ENCODE results near the gene ZNF23.

ZNF23 gene

GRCh38 chr16:71425746-71426068, 36.3 kb downstream of the ZNF23 start:
- no peak for DNase-seq

- DNase-seq = no peak
Measured at GRCh38 chr16:71424626-71425025, 37.4 kb downstream of the ZNF23 start.

GRCh38 chr16:71423865-71424264, 38.2 kb downstream of the ZNF23 start:
- DNase-seq = no peak

DNA sequence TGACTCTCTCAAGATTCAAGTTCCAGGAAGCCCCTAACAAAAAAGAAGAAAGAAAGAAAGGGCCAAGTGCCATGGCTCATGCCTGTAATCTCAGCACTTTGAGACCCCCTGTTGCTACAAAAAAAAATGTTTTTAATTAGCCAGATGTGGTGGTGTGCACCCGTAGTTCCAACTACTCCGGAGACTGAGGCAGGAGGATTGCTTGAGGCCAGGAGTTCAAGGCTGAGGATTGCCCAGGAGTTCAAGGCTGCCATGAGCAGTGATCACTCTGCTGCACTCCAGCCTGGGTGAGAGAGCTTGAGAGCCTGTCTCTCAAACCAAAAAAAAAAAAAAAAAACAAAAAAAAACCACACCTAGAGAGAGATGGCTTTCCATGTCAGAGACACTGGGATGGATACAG, 39.0 kb downstream of the ZNF23 start:
- no peak for DNase-seq

GRCh38 chr16:71421911-71422310, 40.1 kb downstream of the ZNF23 start:
- peak in 1 of 2 experiments; percentile 10 for DNase-seq

- no peak for DNase-seq
Measured at GRCh38 chr16:71414038-71414437, 48.0 kb downstream of the ZNF23 start.

GRCh38 chr16:71413341-71413740, 48.7 kb downstream of the ZNF23 start:
- DNase-seq = no peak

- peak in 1 of 2 experiments; percentile 50 for DNase-seq
Measured at GRCh38 chr16:71412270-71413160, 49.5 kb downstream of the ZNF23 start.

GRCh38 chr16:71410146-71410545, 51.9 kb downstream of the ZNF23 start:
- no peak for DNase-seq

DNA sequence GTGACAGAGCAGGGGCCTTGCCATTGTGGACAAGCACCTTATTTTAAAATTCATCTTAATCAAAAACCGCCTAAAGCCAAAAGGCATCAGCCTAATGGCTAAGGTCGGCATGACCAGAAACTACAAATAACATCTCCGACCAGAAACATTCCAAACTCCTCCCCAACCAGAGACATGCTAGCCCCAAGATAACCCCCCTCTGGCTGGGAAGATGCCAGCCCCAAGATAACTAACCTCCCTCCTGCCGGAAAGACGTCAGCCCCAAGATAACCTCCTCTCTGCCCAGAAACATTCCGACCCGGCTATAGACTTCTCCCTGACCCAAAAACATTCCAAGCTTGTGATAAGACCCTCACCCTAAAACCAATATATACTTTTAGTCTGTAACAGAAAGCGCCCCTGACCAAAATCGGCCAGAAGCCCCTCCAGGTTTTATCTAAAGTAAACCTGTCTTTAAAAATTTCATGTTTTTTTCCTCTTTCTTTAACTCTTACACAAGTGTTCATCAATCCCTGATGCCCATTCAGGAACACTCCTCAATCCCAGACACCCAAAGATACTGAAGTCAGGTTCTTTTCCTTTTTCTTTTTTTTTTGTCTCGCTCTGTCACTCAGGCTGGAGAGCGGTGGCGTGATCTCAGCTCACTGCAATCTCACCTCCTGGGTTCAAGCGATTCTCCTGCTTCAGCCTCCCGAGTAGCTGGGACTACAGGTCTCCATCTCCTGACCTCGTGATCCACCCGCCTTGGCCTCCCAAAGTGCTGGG, 52.9 kb downstream of the ZNF23 start:
- DNase-seq = no peak

DNA sequence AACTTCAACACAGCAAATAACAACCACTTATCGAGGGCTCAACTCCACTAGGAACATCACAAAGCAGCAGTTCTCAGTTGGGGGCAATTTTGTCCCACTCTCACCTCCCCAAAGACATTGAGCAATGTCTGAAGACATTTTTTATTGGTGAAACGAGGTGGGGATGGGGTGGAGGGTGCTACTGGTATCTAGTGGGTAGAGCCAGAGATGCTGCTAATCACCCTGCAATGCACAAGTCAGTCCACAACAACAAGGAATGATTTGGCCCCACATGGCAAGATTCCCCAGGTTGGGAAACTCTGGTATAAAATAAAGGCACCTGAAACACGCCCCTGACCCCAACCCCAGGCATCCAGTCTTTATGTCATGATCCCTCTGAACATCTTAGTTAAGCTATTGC, 53.5 kb downstream of the ZNF23 start:
- no peak for DNase-seq

- no peak for DNase-seq
Measured at GRCh38 chr16:71407731-71408130, 54.3 kb downstream of the ZNF23 start.

- no peak for DNase-seq
Measured at GRCh38 chr16:71406724-71407123, 55.3 kb downstream of the ZNF23 start.

DNA sequence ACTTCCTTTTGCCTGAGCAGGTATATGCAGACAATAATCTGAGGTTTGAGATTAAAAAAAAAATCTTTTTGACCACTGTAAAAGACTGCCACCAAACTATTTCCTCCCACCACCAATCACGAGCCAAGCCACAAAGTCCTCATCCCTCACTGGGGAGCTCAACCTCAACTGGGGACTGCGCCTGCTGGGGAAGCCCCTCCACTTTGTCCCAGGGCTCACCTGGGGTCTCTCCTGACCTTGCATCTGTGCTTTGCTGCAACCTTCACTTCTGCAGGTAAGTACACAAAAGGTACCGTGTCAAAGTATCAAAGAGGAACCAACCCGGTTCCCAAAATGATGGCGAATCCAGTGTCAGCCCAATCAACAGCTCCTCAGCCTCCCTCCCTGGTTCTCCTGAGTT, 55.7 kb downstream of the ZNF23 start:
- DNase-seq = no peak

DNA sequence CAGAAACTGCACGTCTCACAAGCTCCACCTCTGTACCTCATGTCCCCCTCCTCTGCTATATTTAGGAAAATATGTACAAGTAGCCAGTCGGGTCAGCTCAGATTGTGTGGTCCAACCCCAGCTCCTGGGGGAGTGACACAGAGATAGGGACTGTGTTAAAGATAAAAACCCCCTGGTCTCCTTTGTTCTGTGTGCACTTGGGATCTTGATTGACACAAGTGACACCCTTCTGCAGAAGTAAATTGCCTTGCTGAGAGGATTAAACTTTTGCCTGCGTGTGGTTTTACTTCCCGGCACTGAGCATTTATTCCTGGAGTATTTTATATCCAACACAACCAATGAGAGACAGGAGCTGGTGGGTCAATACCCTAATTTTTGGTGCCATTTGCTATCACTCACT, 57.7 kb downstream of the ZNF23 start:
- no peak for DNase-seq

DNA sequence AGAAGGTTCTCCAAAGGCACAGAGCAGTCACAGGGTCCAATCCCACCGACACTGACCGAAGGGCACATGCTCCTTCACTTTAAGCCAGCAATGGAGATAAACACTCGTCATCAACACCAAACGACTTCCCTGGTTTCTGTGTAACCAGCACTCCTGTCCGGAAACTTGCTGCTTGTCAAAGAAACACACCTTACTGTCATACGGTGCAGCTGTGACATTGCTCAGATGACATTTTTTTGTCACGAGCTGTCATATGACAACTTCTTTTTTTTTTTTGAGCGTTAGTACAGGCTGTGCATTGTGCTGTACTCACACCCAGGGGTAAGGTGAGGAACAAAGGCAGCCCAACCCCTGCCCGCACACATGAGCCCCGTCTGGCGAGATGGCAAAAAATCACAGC, 59.4 kb downstream of the ZNF23 start:
- no peak for DNase-seq

GRCh38 chr16:71402007-71402406, 60.0 kb downstream of the ZNF23 start:
- DNase-seq = no peak

- DNase-seq = no peak
Measured at GRCh38 chr16:71399801-71400563, 62.1 kb downstream of the ZNF23 start.
